Endothelial cell of umbilical vein (primary cell): Measurements from ENCODE around the gene KLK1. TPM values are rescaled to one million over a fixed set of nuclear protein-coding genes. Genes with fewer than 3 reads are reported as not detected.

ENCODE experiments used
- BruUV-seq: library from RNA; stranded (reverse); fragments of 400-500 nt; replicated peaks from 2 replicates; lab custom pipeline; 2021; lab: Mats Ljungman, UMichigan
- CTCF ChIA-PET: fragments of 300-600, 350-600 bp; sonication (Branson Sonifier 250); formaldehyde crosslinking; loops from one replicate; lab custom pipeline; 2021; ENCODE audit warnings: antibody characterized with exemption, inconsistent platforms; lab: Charles Lee
- POLR2A ChIA-PET: fragments of 300-600, 350-600 bp; sonication (Branson Sonifier 250); formaldehyde crosslinking; loops from one replicate; lab custom pipeline; 2021; ENCODE audit warnings: antibody characterized with exemption, inconsistent platforms; lab: Charles Lee
- DNase-seq: peaks from one replicate; pipeline ENCODE4 v3.0.0-alpha.2; 2011; ENCODE audit warnings: low read depth, low spot score
- FAIRE-seq: peaks from 2 replicates; lab custom pipeline; 2011; peaks lifted over from hg19 to GRCh38; lab: Jason Lieb, UNC
- H2AFZ ChIP-seq: 2 replicates; pipeline ENCODE4 v1.6.0; 2012; ENCODE audit warnings: low read depth, low read length, control low read depth, inconsistent platforms
- H3K27ac ChIP-seq: 2 replicates; pipeline ENCODE4 v1.5.1; 2011; ENCODE audit warnings: low read depth, mild to moderate bottlenecking, control low read depth, low read length, moderate library complexity; ENCODE audit not compliant: insufficient read depth
- H3K27me3 ChIP-seq, 2 experiments: 2 replicates each; pipeline versions ENCODE4 v1.6.0 to v1.6.1; 2011; ENCODE audit warnings: low read length in 2 of 2, mixed read lengths in 1 of 2; ENCODE audit not compliant: control insufficient read depth in 2 of 2, insufficient read depth in 2 of 2
- H3K36me3 ChIP-seq, 2 experiments: 2 replicates in 1 of 2; 3 replicates in 1 of 2; pipeline ENCODE4 v1.5.1; 2011; ENCODE audit warnings: low read length in 2 of 2, mild to moderate bottlenecking in 1 of 2, moderate library complexity in 1 of 2; ENCODE audit not compliant: control insufficient read depth in 2 of 2, insufficient read depth in 2 of 2; ENCODE audit errors: extremely low read depth in 1 of 2
- H3K4me1 ChIP-seq: 3 replicates; pipeline ENCODE4 v1.5.1; 2011; ENCODE audit warnings: mild to moderate bottlenecking, low read length; ENCODE audit not compliant: control insufficient read depth, insufficient read depth; ENCODE audit errors: extremely low read depth
- H3K4me2 ChIP-seq: 2 replicates; pipeline ENCODE4 v1.6.1; 2011; ENCODE audit warnings: low read length, control low read depth, mixed read lengths; ENCODE audit not compliant: insufficient read depth
- H3K4me3 ChIP-seq, 3 experiments: fragments of 200-600 bp in 1 of 3; sonication (generic), shearing (Covaris generic) in 1 of 3; replicated peaks in 1 of 3; 2 replicates each; pipeline ENCODE4 v1.5.1; 2011 to 2016; ENCODE audit warnings: control low read depth in 3 of 3, low read length in 3 of 3, mild to moderate bottlenecking in 2 of 3, inconsistent platforms in 1 of 3, low read depth in 1 of 3, moderate library complexity in 1 of 3; ENCODE audit not compliant: insufficient read depth in 1 of 3
- H3K79me2 ChIP-seq: 2 replicates; pipeline ENCODE4 v1.6.0; 2012; ENCODE audit warnings: low read length, inconsistent platforms; ENCODE audit not compliant: control insufficient read depth, insufficient read depth
- H3K9ac ChIP-seq: replicated peaks from 2 replicates; pipeline ENCODE3; 2011; ENCODE audit warnings: low read length, control low read depth; ENCODE audit not compliant: insufficient read depth; ENCODE audit errors: extremely low read depth
- H3K9me1 ChIP-seq: replicated peaks from 3 replicates; pipeline ENCODE4 v1.6.0; 2011; ENCODE audit warnings: mild to moderate bottlenecking, low read length; ENCODE audit not compliant: control insufficient read depth, insufficient read depth; ENCODE audit errors: extremely low read depth
- H3K9me3 ChIP-seq: replicated peaks from 2 replicates; pipeline ENCODE4 v1.5.1; 2012; ENCODE audit warnings: low read length, inconsistent platforms; ENCODE audit not compliant: control insufficient read depth, insufficient read depth
- H4K20me1 ChIP-seq: replicated peaks from 2 replicates; pipeline ENCODE3; 2011; ENCODE audit warnings: mild to moderate bottlenecking, low read length; ENCODE audit not compliant: control insufficient read depth, insufficient read depth; ENCODE audit errors: extremely low read depth
- FOS ChIP-seq: IDR thresholded peaks from 2 replicates; pipeline ENCODE4 v1.6.1; 2011; ENCODE audit warnings: mild to moderate bottlenecking, low read length, moderate library complexity, borderline replicate concordance; ENCODE audit not compliant: insufficient read depth
- GATA2 ChIP-seq: IDR thresholded peaks from 2 replicates; pipeline ENCODE4 v1.7.0; 2011; ENCODE audit warnings: low read depth, mild to moderate bottlenecking, moderate library complexity, mixed read lengths, low read length; ENCODE audit not compliant: insufficient read length, insufficient read depth
- JUN ChIP-seq: IDR thresholded peaks from 2 replicates; pipeline ENCODE4 v1.6.1; 2011; ENCODE audit warnings: borderline replicate concordance, low read depth; ENCODE audit not compliant: insufficient read length, insufficient read depth
- dilution Hi-C: fragments of 300-500 bp; cut with MboI; formaldehyde crosslinking; loops from one replicate; pipeline ENCODE4 v1.15.0; 2019; ENCODE audit warnings: low sequenced_read_pairs; ENCODE audit not compliant: extremely low pct_ligation_motif_present
- intact Hi-C: fragments of 100-400 bp; cut with micrococcal nuclease; formaldehyde crosslinking; loops from one replicate; pipeline ENCODE4 v1.10.0; 2022
- polyA plus RNA-seq, 4 experiments: library from polyadenylated mRNA; depleted of rRNA in 3 of 4; stranded (reverse) in 3 of 4; unstranded in 1 of 4; fragments of >200 nt; gene quantifications; 2 replicates each; pipeline versions ENCODE4 v1.2.1 to v1.2.3, GENCODE V29; 2011 to 2012; ENCODE audit warnings: missing spikeins in 1 of 4
- total RNA-seq: library from RNA; stranded (reverse); gene quantifications from 2 replicates; pipeline ENCODE4 v1.2.3, GENCODE V29; 2021
- TF ChIP-seq, protein P1 (sequence below), 2 donors: IDR thresholded peaks; 1 replicate in 1 of 2; 2 replicates in 1 of 2; pipeline ENCODE4 v1.5.1; 2011; ENCODE audit warnings: low read length in 2 of 2, mild to moderate bottlenecking in 2 of 2, moderate library complexity in 2 of 2, control low read depth in 1 of 2, inconsistent platforms in 1 of 2, low read depth in 1 of 2; ENCODE audit not compliant: insufficient read depth in 1 of 2; ENCODE audit errors: extremely low read depth in 1 of 2

Gene KLK1
- total and polyA plus RNA-seq, 2 donors (not counting 3 experiments of a cell fraction or from before 2014, with no cell fraction given), result 0.08 TPM; not detected in 1

- FAIRE-seq (no peak), DNase-seq (no peak)
- ChIA-PET CTCF (interaction anchor here (1.0 kb wide), 1 partner anchor 123 kb away, joined by 3 read pairs; no protein-coding TSS in a partner anchor), POLR2A (interaction anchor here (1.1 to 1.2 kb wide), 2 partner anchors 12 to 90 kb away, joined by 3 to 5 read pairs; no protein-coding TSS in a partner anchor)
- Histone ChIP-seq H3K4me1 (no peaks in the 10 kb centered on the region), H4K20me1 (no peaks in the 10 kb centered on the region), H2AFZ (no peak overlapping the region), H3K27me3 (no peaks in the 10 kb centered on the region), H3K9me3 (no peaks in the 10 kb centered on the region), H3K27ac (no peak overlapping the region), H3K36me3 (peaks cover 0 to 5% of the 10 kb centered on the region in 2 experiments), H3K9me1 (no peaks in the 10 kb centered on the region), H3K79me2 (no peaks in the 10 kb centered on the region), H3K9ac (no peak overlapping the region), H3K4me3 (no peak overlapping the region), H3K4me2 (no peak overlapping the region)
- intact Hi-C loops, result no loop called here
- dilution Hi-C loops, result no loop called here
- TF ChIP-seq, protein P1, sequence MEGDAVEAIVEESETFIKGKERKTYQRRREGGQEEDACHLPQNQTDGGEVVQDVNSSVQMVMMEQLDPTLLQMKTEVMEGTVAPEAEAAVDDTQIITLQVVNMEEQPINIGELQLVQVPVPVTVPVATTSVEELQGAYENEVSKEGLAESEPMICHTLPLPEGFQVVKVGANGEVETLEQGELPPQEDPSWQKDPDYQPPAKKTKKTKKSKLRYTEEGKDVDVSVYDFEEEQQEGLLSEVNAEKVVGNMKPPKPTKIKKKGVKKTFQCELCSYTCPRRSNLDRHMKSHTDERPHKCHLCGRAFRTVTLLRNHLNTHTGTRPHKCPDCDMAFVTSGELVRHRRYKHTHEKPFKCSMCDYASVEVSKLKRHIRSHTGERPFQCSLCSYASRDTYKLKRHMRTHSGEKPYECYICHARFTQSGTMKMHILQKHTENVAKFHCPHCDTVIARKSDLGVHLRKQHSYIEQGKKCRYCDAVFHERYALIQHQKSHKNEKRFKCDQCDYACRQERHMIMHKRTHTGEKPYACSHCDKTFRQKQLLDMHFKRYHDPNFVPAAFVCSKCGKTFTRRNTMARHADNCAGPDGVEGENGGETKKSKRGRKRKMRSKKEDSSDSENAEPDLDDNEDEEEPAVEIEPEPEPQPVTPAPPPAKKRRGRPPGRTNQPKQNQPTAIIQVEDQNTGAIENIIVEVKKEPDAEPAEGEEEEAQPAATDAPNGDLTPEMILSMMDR (IDR thresholded peaks at IDR 0.05; ENCODE audit: extremely low read depth in 1 of 2, insufficient read depth in 1 of 2, low read depth in 1 of 2, low read length in 2 of 2), result no peak
- TF ChIP-seq FOS, result no peak
- no peak for TF ChIP-seq JUN
- no peak for TF ChIP-seq GATA2
- BruUV-seq, result no TSS peak
Measured at GRCh38 chr19:50792272-50793250, 31.0 kb downstream of the KLK1 start.
